WERI-Rb-1 (cell line): ENCODE data around the gene ZBTB47.

Experiments used
- DNase-seq: peaks from one replicate; pipeline ENCODE4 v3.0.0-alpha.2; 2020
- H3K27ac ChIP-seq: fragments of 250-450 bp; sonication (Bioruptor Pico); 2 replicates; pipeline ENCODE4 v1.5.1; 2020; ENCODE audit warnings: mild to moderate bottlenecking, moderate library complexity
- H3K27me3 ChIP-seq: fragments of 250-450 bp; sonication (Bioruptor Pico); 2 replicates; pipeline ENCODE4 v1.5.1; 2021; ENCODE audit warnings: mild to moderate bottlenecking, low read depth, moderate library complexity; ENCODE audit not compliant: insufficient read depth, severe bottlenecking
- H3K36me3 ChIP-seq: fragments of 250-450 bp; sonication (Bioruptor Pico); 2 replicates; pipeline ENCODE4 v1.5.1; 2020; ENCODE audit warnings: mild to moderate bottlenecking, moderate library complexity
- H3K4me3 ChIP-seq: 2 replicates; pipeline ENCODE4 v1.5.1; 2011; ENCODE audit warnings: low read depth, mild to moderate bottlenecking, control low read depth, low read length
- H3K9me3 ChIP-seq: fragments of 250-450 bp; sonication (Bioruptor Pico); 2 replicates; pipeline ENCODE4 v1.5.1; 2021; ENCODE audit warnings: mild to moderate bottlenecking, moderate library complexity; ENCODE audit not compliant: severe bottlenecking
- TF ChIP-seq, protein P1 (sequence below): IDR thresholded peaks from 2 replicates; pipeline ENCODE4 v1.5.1; 2011; ENCODE audit warnings: low read depth, mild to moderate bottlenecking, control low read depth, inconsistent platforms, low read length

ZBTB47 gene

DNA sequence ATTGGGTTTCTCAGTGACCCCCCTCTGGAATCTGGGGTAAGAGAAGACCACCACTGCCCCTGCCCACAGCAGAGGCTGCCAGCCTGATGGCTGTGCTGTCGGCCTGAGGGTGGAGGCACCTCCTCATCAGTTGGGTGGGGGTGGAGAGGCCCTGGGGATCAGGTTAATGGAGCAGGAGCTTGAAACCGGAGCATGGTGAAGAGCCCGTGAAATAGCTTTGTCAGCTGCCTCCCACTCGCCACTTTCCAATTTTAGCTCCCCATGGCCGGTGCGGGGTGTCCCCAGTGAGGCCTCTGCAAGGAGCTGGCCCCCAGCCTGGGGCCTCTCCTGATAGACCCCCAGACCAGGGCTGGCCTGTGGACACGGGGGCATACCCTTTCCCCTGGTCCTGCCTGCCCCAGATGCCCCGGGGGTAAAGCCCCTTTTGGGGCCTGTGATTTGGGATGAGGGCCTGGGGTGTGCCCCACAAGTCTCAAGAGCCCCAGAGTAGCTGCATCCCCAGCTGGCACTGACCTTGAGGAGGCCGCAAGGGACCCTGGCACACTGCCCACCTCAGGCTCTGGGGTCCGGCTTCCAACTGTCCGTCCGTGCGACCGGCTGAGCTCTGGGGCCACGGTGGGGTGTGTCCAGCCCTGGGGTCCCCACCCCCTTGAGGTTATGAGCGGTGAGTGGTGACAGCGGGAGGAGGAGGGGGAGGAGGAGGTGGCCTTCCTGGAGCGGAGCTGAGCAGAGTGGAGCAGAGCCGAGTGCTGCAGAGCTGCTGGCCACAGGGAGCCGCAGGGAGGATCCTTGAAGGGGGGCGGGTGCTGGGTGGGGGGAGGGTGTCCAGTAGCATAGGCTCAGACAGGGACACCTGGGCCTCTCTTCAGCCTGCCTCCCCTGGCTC is 48.8 kb downstream of the ZBTB47 start, which contains the start of gene HHATL:
TSS of gene HHATL (minus strand) at position 733 of the 886 bp plus-strand sequence. CDS start 1,972 bp downstream, outside the sequence.
- peak; percentile 81 for DNase-seq
- Histone ChIP-seq H3K4me3 (peak within 1 kb of the TSS; percentile 24), H3K27ac (peak within 1 kb of the TSS; percentile 57), H3K27me3 (no peaks in the 10 kb centered on the region), H3K36me3 (no peaks in the 10 kb centered on the region), H3K9me3 (no peaks in the 10 kb centered on the region)
- TF ChIP-seq, protein P1, sequence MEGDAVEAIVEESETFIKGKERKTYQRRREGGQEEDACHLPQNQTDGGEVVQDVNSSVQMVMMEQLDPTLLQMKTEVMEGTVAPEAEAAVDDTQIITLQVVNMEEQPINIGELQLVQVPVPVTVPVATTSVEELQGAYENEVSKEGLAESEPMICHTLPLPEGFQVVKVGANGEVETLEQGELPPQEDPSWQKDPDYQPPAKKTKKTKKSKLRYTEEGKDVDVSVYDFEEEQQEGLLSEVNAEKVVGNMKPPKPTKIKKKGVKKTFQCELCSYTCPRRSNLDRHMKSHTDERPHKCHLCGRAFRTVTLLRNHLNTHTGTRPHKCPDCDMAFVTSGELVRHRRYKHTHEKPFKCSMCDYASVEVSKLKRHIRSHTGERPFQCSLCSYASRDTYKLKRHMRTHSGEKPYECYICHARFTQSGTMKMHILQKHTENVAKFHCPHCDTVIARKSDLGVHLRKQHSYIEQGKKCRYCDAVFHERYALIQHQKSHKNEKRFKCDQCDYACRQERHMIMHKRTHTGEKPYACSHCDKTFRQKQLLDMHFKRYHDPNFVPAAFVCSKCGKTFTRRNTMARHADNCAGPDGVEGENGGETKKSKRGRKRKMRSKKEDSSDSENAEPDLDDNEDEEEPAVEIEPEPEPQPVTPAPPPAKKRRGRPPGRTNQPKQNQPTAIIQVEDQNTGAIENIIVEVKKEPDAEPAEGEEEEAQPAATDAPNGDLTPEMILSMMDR: no peak

DNA sequence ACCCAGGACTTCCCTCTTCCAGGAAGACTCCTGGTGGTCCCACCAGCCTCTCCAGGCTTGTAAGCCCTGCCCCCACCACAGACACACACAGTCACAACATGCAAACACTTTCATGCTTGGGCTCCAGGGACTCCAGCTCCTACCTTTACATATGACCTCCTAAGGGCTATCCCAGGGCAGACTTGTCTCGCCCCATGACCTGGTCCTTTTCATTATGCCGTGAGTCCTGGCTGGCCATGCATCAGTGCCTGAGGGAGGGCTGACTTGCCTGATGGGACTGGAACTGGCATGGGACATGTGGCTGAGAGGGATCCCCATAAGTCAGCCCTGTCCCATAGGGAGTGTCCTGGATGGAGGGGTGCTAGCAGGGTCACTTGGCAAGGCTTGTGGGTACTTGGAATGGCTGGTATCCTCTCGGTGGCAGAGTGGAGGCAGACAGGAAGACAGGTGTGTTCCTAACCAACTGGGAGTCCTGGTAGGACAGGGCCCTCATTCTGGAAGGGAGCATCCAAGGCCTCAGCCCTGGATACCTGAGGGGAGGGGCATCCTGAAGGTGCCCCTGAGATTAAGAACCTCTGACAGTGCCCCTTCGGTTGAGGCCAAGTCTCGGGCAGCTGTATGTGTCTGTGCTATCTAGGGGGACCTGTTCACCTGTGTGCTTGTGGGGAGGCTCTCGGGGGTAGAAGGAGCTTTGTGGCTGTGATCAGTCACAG is 49.6 kb downstream of the ZBTB47 start:
- Histone ChIP-seq H3K27ac (peak overlapping the region; percentile 57), H3K9me3 (no peaks in the 10 kb centered on the region), H3K36me3 (no peaks in the 10 kb centered on the region), H3K4me3 (no peak overlapping the region), H3K27me3 (no peaks in the 10 kb centered on the region)
- DNase-seq: no peak
- TF ChIP-seq, protein P1: no peak

DNA sequence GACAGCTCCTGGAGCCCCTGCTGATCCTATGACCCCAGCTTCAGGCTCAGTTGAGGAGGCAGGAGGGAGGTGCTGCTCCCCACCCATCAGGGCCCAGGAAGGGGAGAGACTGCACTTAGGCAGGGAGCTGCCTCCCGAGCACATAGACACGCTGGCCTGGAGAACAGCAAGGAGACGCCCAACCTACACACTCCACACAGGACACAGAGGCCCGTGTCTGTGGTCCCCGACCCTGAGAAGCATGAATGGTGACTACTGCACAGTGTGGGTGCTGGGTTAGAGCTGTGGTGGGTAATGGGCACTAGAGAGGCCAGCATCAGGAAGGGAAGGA is 50.2 kb downstream of the ZBTB47 start:
- no peak for DNase-seq

DNA sequence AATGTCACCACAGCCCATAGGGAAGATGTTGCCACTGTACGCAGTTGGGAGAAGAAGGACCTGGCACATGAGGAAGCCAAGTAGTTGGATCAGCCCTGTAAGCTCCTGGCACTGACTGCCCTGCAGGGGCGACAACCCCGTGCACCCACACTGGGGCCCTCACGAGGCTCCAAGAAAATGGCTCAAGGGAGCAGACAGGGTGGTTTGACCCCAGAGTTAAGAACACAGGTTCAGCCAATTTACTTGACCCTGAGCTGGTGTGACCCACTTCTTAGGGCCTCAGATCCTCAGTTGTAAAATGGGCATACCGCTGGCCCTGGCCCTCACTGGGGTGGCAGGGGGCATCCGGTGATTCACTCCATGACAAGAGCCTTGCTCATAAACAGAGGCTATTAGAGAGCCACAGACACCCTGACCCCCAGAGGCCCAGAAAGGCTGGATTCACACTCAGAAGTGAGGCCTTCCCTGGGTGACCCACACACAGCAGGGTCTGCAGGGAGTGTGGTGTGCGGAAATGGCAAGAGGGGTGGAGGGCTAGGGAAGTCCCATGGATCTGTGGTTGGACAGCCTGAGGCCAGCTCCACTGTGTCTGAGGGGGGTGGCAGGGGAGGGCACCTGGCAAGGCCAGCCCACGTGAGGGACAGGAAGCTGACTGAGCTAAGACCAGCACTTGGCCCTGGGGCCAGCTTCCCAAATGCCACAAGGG is 50.8 kb downstream of the ZBTB47 start:
- DNase-seq: no peak
- H3K4me3 ChIP-seq: no peak overlapping the region
- no peaks in the 10 kb centered on the region for H3K27me3 ChIP-seq
- TF ChIP-seq, protein P1: no peak
- H3K27ac ChIP-seq: no peak overlapping the region
- no peaks in the 10 kb centered on the region for H3K9me3 ChIP-seq
- H3K36me3 ChIP-seq: no peaks in the 10 kb centered on the region

More for the DNA sequence above, 50.2 kb downstream of the ZBTB47 start:
- Histone ChIP-seq H3K27me3 (no peaks in the 10 kb centered on the region), H3K9me3 (no peaks in the 10 kb centered on the region), H3K4me3 (no peak overlapping the region), H3K27ac (no peak overlapping the region), H3K36me3 (no peaks in the 10 kb centered on the region)
- TF ChIP-seq, protein P1: no peak

DNA sequence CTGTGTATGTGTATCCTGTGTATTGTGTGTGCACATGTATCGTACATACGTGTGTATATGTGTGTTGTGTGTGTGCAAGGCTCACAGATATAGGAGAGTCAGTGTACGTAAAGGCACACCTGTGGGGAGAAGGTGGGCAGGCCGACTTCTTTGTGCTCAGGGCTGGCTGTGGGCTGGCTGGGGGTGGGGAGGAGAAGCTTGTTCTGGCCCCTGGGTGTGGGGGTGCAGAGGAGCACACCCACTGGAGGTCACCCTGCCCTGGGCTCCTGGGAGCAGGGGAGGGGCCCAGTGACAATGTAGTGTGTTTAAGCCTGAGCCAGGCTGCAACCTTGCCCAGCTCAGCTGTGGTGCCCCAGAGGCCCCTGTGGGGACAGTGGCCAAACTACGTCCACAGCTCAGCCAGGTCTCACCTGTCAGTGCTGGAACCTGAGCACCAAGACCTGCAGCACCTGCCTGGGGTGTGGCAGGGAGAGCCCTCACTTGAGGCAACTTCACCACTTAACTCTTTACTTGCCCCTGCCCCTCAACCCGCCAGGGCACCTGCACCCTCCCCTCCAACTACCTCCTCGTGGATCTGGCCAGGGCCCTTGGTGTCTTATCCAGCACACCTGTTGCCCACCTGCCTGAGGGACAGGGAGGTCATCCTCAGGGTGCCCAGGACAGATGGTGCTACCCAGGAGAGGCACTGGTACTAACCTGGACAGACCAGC is 51.7 kb downstream of the ZBTB47 start:
- H3K27me3 ChIP-seq: no peaks in the 10 kb centered on the region
- no peak for DNase-seq
- H3K4me3 ChIP-seq: no peak overlapping the region
- no peaks in the 10 kb centered on the region for H3K36me3 ChIP-seq
- no peak overlapping the region for H3K27ac ChIP-seq
- TF ChIP-seq, protein P1: no peak
- no peaks in the 10 kb centered on the region for H3K9me3 ChIP-seq
